ENCODE data around the gene LPP. TPM values are rescaled to one million over a fixed set of nuclear protein-coding genes. Genes with fewer than 3 reads are reported as not detected.

Gene LPP
- total and polyA plus RNA-seq, 2 donors (not counting 1 experiment from before 2014, with no cell fraction given) = 7.6 to 81.7 TPM

DNA sequence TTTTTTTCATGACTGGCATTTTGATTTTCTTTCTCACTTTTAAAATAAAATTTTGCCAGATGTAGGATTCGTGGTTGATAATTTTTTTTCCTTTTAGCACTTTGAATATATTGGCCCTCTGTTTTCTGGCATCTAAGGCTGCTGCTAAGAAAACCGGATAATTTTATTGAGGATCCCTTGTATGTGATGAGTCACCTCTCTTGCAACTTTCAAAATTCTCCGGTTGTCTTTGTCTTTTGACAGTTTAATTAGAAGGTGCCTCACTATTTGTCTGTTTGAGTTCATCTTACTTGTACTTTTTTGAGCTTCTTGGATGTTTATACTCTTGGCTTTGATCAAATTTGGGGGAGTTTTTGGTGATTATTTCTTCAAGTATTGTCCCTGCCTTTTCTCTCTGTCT, 349.7 kb downstream of the LPP start:
- H3K4me3 ChIP-seq (ENCODE audit: control extremely low read depth in 1 of 5, extremely low read depth in 1 of 5, insufficient read depth in 1 of 5, low read depth in 2 of 5, low read length in 4 of 5) = no peak overlapping the region
- CTCF ChIA-PET = no interaction called here
- WGBS (ENCODE audit: insufficient coverage) = 80% methylated on average over 1 of the region's 3 CpGs
- H3K36me3 ChIP-seq (replicated peaks in 1 of 2; ENCODE audit: control extremely low read depth in 1 of 2, control insufficient read depth in 1 of 2, extremely low read depth in 1 of 2, insufficient read depth in 2 of 2, low read length in 1 of 2) = peaks cover 0 to 1% of the 10 kb centered on the region in 2 experiments
- H3K27me3 Mint-ChIP-seq = no peaks in the 10 kb centered on the region
- POLR2A ChIA-PET = no interaction called here
- intact Hi-C loops (cut with micrococcal nuclease) = no loop called here
- H3K79me2 ChIP-seq (ENCODE audit: control insufficient read depth, insufficient read depth, low read length) = no peaks in the 10 kb centered on the region
- no peak overlapping the region for H3K27ac ChIP-seq (ENCODE audit: low read length in 2 of 2)
- H3K9ac ChIP-seq (ENCODE audit: low read length) = no peak overlapping the region
- H3K27me3 ChIP-seq (replicated peaks in 1 of 4; ENCODE audit: control extremely low read depth in 1 of 4, control insufficient read depth in 3 of 4, insufficient read depth in 4 of 4, low read length in 3 of 4) = no peaks in the 10 kb centered on the region
- H3K4me3 Mint-ChIP-seq = no peak overlapping the region
- H3K4me2 ChIP-seq (replicated peaks; ENCODE audit: low read depth, low read length, poor library complexity, severe bottlenecking) = no peak overlapping the region
- H3K27ac Mint-ChIP-seq = no peak overlapping the region
- H3K4me1 ChIP-seq (ENCODE audit: control insufficient read depth in 2 of 2, insufficient read depth in 2 of 2, low read length in 2 of 2) = peaks cover 14% of the 10 kb centered on the region in 2 donors
- DNase-seq (no peak), ATAC-seq (ENCODE audit: low read depth) (no peak)
- peaks cover 8 to 30% (median 13%) of the 10 kb centered on the region in 3 donors for H3K9me3 ChIP-seq (ENCODE audit: control extremely low read depth in 1 of 3, control insufficient read depth in 2 of 3, insufficient read depth in 1 of 3, low read length in 2 of 3)
- no peak overlapping the region for H2AFZ ChIP-seq (ENCODE audit: insufficient read depth, low read depth, low read length, poor library complexity, severe bottlenecking)
- H3K4me1 Mint-ChIP-seq = peaks cover 18% of the 10 kb centered on the region
- TF ChIP-seq CTCF (IDR thresholded peaks at IDR 0.05) (no peak), EZH2 (IDR thresholded peaks at IDR 0.05; ENCODE audit: borderline replicate concordance, insufficient read depth, low read depth, low read length, poor library complexity, severe bottlenecking) (no peak)
- no peaks in the 10 kb centered on the region for H4K20me1 ChIP-seq (ENCODE audit: control insufficient read depth, insufficient read depth, low read length, poor library complexity, severe bottlenecking)
- H3K9me3 Mint-ChIP-seq (ENCODE audit: insufficient read depth) = peaks cover 12% of the 10 kb centered on the region

DNA sequence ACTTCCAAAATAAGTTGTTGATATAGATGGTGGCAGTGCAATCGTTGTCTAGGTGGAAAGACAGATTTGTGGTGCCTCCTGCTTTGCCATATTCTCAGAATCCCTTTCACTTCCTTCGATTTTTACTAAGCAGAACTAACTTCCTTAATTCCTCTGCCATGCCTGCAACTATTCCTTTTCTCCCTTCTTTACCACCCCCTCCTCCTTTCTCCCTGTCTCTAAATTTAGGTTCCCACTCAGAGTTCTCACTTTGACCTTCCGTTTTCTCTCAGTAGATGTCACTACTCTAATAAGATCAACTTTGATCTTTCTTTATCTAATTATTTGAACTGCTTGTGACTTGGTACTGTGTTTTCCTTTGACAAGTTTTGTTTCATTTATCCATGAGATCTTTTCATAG, 351.2 kb downstream of the LPP start:
- Histone ChIP-seq H3K4me3 (ENCODE audit: control extremely low read depth in 1 of 5, extremely low read depth in 1 of 5, insufficient read depth in 1 of 5, low read depth in 2 of 5, low read length in 4 of 5) (no peak overlapping the region), H3K4me2 (replicated peaks; ENCODE audit: low read depth, low read length, poor library complexity, severe bottlenecking) (no peak overlapping the region), H3K9ac (ENCODE audit: low read length) (no peak overlapping the region), H3K79me2 (ENCODE audit: control insufficient read depth, insufficient read depth, low read length) (no peaks in the 10 kb centered on the region), H2AFZ (ENCODE audit: insufficient read depth, low read depth, low read length, poor library complexity, severe bottlenecking) (no peak overlapping the region), H3K9me3 (ENCODE audit: control extremely low read depth in 1 of 3, control insufficient read depth in 2 of 3, insufficient read depth in 1 of 3, low read length in 2 of 3) (peaks cover 8 to 30% (median 13%) of the 10 kb centered on the region in 3 donors), H3K4me1 (ENCODE audit: control insufficient read depth in 2 of 2, insufficient read depth in 2 of 2, low read length in 2 of 2) (peaks cover 14% of the 10 kb centered on the region in 2 donors), H3K36me3 (replicated peaks in 1 of 2; ENCODE audit: control extremely low read depth in 1 of 2, control insufficient read depth in 1 of 2, extremely low read depth in 1 of 2, insufficient read depth in 2 of 2, low read length in 1 of 2) (peaks cover 0 to 1% of the 10 kb centered on the region in 2 experiments), H3K27ac (ENCODE audit: low read length in 2 of 2) (no peak overlapping the region), H4K20me1 (ENCODE audit: control insufficient read depth, insufficient read depth, low read length, poor library complexity, severe bottlenecking) (no peaks in the 10 kb centered on the region), H3K27me3 (replicated peaks in 1 of 4; ENCODE audit: control extremely low read depth in 1 of 4, control insufficient read depth in 3 of 4, insufficient read depth in 4 of 4, low read length in 3 of 4) (no peaks in the 10 kb centered on the region)
- TF ChIP-seq CTCF (IDR thresholded peaks at IDR 0.05) (no peak), EZH2 (IDR thresholded peaks at IDR 0.05; ENCODE audit: borderline replicate concordance, insufficient read depth, low read depth, low read length, poor library complexity, severe bottlenecking) (no peak)
- intact Hi-C loops (cut with micrococcal nuclease) = no loop called here
- ChIA-PET CTCF (interaction anchor here (0.7 kb wide), 1 partner anchor 24 kb away, joined by 3 read pairs; no protein-coding TSS in a partner anchor), POLR2A (no interaction called here)
- H3K9me3 Mint-ChIP-seq (ENCODE audit: insufficient read depth) = peaks cover 12% of the 10 kb centered on the region
- H3K27ac Mint-ChIP-seq = no peak overlapping the region
- no peak overlapping the region for H3K4me3 Mint-ChIP-seq
- H3K27me3 Mint-ChIP-seq = no peaks in the 10 kb centered on the region
- no CpG with 5 or more reads among the region's 3 CpGs for WGBS (ENCODE audit: insufficient coverage)
- peaks cover 22% of the 10 kb centered on the region for H3K4me1 Mint-ChIP-seq
- no peak for DNase-seq
- no peak for ATAC-seq (ENCODE audit: low read depth)
